ENCODE data around the gene RNF32. TPM values are rescaled to one million over a fixed set of nuclear protein-coding genes. Genes with fewer than 3 reads are reported as not detected.

RNF32 gene
- total and polyA plus RNA-seq, 2 of the 13 experiments (the other 11 are each of a cell fraction or from before 2014, with no cell fraction given): not detected

DNA sequence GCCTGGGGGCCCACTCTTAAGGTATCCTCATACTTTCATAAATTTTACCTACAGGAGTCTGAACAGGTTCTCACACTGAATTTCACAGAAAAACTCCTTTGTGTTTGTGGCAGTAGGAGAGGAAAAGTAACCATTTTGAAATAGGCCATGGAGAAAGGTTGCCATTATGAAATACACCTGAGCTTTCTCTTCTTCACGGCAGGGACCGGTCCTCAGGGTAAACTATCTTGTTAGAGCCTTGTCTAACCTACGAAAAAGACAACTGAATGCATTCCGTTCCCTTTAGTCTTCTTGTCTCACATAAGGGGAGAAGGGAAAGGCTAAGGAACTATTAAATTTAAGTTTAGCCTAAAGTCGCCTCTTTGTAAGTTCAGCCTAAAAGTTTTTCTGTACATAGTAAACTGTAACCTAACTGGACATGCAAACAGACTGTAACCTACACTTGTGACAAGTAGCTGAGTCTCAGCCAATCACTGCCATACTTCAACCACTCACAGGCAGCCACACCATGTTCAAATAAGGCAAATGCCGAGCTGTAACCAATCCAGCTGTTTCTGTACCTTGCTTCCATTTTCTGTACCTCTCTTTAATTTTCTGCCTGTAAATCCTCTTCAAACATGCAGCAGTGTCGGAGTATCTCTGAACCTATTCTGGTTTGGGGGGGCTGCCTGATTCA, 14.2 kb upstream of the RNF32 start:
- intact Hi-C loops (cut with micrococcal nuclease; ENCODE audit: unreplicated experiment): no loop called here
- Histone ChIP-seq H3K27ac (ENCODE audit: extremely low read length, insufficient read depth, low read length) (no peak overlapping the region), H3K4me1 (ENCODE audit: insufficient read depth, low read length) (peaks cover 15% of the 10 kb centered on the region), H3K4me2 (ENCODE audit: low read depth, low read length) (no peak overlapping the region), H3K9ac (ENCODE audit: insufficient read depth, low read depth, low read length) (no peak overlapping the region), H3K4me3 (replicated peaks in 1 of 3; ENCODE audit: insufficient read depth in 1 of 3, low read depth in 2 of 3, low read length in 3 of 3) (no peak overlapping the region), H2AFZ (ENCODE audit: low read length) (no peak overlapping the region), H3K27me3 (ENCODE audit: control insufficient read depth in 1 of 2, insufficient read depth in 2 of 2, low read length in 2 of 2) (no peaks in the 10 kb centered on the region), H3K79me2 (ENCODE audit: insufficient read depth, low read length) (no peaks in the 10 kb centered on the region), H3K9me3 (ENCODE audit: low read length) (peaks cover 36% of the 10 kb centered on the region), H4K20me1 (ENCODE audit: insufficient read depth, low read length) (no peaks in the 10 kb centered on the region), H3K36me3 (replicated peaks in 1 of 2; ENCODE audit: control insufficient read depth in 1 of 2, insufficient read depth in 2 of 2, low read length in 2 of 2) (no peaks in the 10 kb centered on the region)
- 94% methylated on average over 7 of the region's 7 CpGs for WGBS (ENCODE audit: low lambda C conversion rate)
- POLR2A ChIA-PET: interaction anchor here (2.7 kb wide), 1 partner anchor 11 kb away, joined by 14 read pairs; no protein-coding TSS in a partner anchor
- CTCF ChIA-PET (ENCODE audit: low intra/inter-chr PET ratio, low total read pairs): no interaction called here
- TF ChIP-seq, protein P1, sequence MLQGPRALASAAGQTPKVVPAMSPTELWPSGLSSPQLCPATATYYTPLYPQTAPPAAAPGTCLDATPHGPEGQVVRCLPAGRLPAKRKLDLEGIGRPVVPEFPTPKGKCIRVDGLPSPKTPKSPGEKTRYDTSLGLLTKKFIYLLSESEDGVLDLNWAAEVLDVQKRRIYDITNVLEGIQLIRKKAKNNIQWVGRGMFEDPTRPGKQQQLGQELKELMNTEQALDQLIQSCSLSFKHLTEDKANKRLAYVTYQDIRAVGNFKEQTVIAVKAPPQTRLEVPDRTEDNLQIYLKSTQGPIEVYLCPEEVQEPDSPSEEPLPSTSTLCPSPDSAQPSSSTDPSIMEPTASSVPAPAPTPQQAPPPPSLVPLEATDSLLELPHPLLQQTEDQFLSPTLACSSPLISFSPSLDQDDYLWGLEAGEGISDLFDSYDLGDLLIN (CRISPR knock-in tag; IDR thresholded peaks at IDR 0.05; ENCODE audit: borderline replicate concordance): no peak
- TF ChIP-seq SCMH1 (CRISPR knock-in tag; IDR thresholded peaks at IDR 0.05; ENCODE audit: borderline replicate concordance) (no peak), ZNF713 (CRISPR knock-in tag; IDR thresholded peaks at IDR 0.05) (no peak), ZSCAN22 (CRISPR knock-in tag; IDR thresholded peaks at IDR 0.05) (no peak), NFIB (CRISPR knock-in tag; IDR thresholded peaks at IDR 0.05; ENCODE audit: borderline replicate concordance) (no peak), TAF15 (IDR thresholded peaks at IDR 0.05; ENCODE audit: low read depth, low read length, poor library complexity, severe bottlenecking) (no peak), ZNF672 (CRISPR knock-in tag; IDR thresholded peaks at IDR 0.05) (no peak)
- TF ChIP-seq, protein P2, sequence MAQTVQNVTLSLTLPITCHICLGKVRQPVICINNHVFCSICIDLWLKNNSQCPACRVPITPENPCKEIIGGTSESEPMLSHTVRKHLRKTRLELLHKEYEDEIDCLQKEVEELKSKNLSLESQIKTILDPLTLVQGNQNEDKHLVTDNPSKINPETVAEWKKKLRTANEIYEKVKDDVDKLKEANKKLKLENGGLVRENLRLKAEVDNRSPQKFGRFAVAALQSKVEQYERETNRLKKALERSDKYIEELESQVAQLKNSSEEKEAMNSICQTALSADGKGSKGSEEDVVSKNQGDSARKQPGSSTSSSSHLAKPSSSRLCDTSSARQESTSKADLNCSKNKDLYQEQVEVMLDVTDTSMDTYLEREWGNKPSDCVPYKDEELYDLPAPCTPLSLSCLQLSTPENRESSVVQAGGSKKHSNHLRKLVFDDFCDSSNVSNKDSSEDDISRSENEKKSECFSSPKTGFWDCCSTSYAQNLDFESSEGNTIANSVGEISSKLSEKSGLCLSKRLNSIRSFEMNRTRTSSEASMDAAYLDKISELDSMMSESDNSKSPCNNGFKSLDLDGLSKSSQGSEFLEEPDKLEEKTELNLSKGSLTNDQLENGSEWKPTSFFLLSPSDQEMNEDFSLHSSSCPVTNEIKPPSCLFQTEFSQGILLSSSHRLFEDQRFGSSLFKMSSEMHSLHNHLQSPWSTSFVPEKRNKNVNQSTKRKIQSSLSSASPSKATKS (CRISPR knock-in tag; IDR thresholded peaks at IDR 0.05): no peak
- TF ChIP-seq, protein P3, sequence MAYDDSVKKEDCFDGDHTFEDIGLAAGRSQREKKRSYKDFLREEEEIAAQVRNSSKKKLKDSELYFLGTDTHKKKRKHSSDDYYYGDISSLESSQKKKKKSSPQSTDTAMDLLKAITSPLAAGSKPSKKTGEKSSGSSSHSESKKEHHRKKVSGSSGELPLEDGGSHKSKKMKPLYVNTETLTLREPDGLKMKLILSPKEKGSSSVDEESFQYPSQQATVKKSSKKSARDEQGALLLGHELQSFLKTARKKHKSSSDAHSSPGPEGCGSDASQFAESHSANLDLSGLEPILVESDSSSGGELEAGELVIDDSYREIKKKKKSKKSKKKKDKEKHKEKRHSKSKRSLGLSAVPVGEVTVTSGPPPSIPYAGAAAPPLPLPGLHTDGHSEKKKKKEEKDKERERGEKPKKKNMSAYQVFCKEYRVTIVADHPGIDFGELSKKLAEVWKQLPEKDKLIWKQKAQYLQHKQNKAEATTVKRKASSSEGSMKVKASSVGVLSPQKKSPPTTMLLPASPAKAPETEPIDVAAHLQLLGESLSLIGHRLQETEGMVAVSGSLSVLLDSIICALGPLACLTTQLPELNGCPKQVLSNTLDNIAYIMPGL (CRISPR knock-in tag; IDR thresholded peaks at IDR 0.05; ENCODE audit: borderline replicate concordance in 1 of 2, low read depth in 1 of 2): no peak
- BruUV-seq (replicated peaks): no TSS peak
- in situ Hi-C loops (cut with HindIII; ENCODE audit: extremely low pct_ligation_motif_present, low pct_unique_long_range_greater_than_20kb): loop anchor here (25.0 kb wide), 1 partner anchor 814 kb away; the partner anchor contains the start of gene SHH
- FAIRE-seq (no peak), DNase-seq (ENCODE audit: low spot score) (no peak), ATAC-seq (no peak)

Data from HepG2 (cell line).